B cell (primary cell): ENCODE measurements around the gene MGME1. TPM values are rescaled to one million over a fixed set of nuclear protein-coding genes. Genes with fewer than 3 reads are reported as not detected.
A peak's percentile ranks its signal among the peaks of the same experiment; 100 is the strongest.

Experiments
- ATAC-seq: fragments of 200-7000 bp; cut with Tn5 transposase; one replicate; pipeline ENCODE4 v1.10.0; 2021; ENCODE audit warnings: low read depth, mild to moderate bottlenecking, moderate number of reproducible peaks, moderate library complexity
- CTCF ChIA-PET: fragments of 350-600 bp; sonication (Branson Sonifier 250); formaldehyde crosslinking; loops from one replicate; lab custom pipeline; 2021; ENCODE audit warnings: antibody characterized with exemption, inconsistent platforms; lab: Charles Lee
- POLR2A ChIA-PET: fragments of 350-600 bp; sonication (Branson Sonifier 250); formaldehyde crosslinking; loops from one replicate; lab custom pipeline; 2021; ENCODE audit warnings: antibody characterized with exemption; lab: Charles Lee
- DNase-seq: peaks from one replicate; pipeline ENCODE4 v3.0.0; 2013
- H2AFZ ChIP-seq: 2 replicates; pipeline ENCODE4 v1.6.1; 2012; ENCODE audit warnings: mild to moderate bottlenecking, low read depth, low read length; ENCODE audit not compliant: insufficient read depth, poor library complexity, severe bottlenecking
- H3K27ac ChIP-seq, 2 donors: 1 replicate in 1 of 2; 2 replicates in 1 of 2; pipeline ENCODE4 v1.5.1; 2012 to 2013; ENCODE audit warnings: low read length in 2 of 2, mild to moderate bottlenecking in 2 of 2, moderate library complexity in 1 of 2
- H3K27me3 ChIP-seq, 4 experiments: fragments of 200-600 bp in 1 of 4; sonication (generic) in 1 of 4; replicated peaks in 1 of 4; 1 replicate in 2 of 4; 2 replicates in 2 of 4; pipeline versions ENCODE4 v1.6.1 to v1.7.0; 2013 to 2016; ENCODE audit warnings: low read length in 3 of 4, mild to moderate bottlenecking in 2 of 4, mixed read lengths in 1 of 4, moderate library complexity in 1 of 4; ENCODE audit not compliant: insufficient read depth in 4 of 4, control insufficient read depth in 3 of 4; ENCODE audit errors: control extremely low read depth in 1 of 4
- H3K36me3 ChIP-seq, 2 experiments: replicated peaks in 1 of 2; 1 replicate in 1 of 2; 2 replicates in 1 of 2; pipeline versions ENCODE4 v1.6.1 to v1.7.1; 2013; ENCODE audit warnings: low read length in 1 of 2; ENCODE audit not compliant: insufficient read depth in 2 of 2, control insufficient read depth in 1 of 2; ENCODE audit errors: control extremely low read depth in 1 of 2, extremely low read depth in 1 of 2
- H3K4me1 ChIP-seq, 2 donors: fragments of 200-600 bp in 1 of 2; sonication (generic) in 1 of 2; 1 replicate in 1 of 2; 2 replicates in 1 of 2; pipeline versions ENCODE4 v1.5.1 to v1.6.1; 2013 to 2017; ENCODE audit warnings: low read length in 2 of 2; ENCODE audit not compliant: control insufficient read depth in 2 of 2, insufficient read depth in 2 of 2
- H3K4me2 ChIP-seq: replicated peaks from 2 replicates; pipeline ENCODE3; 2012; ENCODE audit warnings: mild to moderate bottlenecking, low read depth, low read length; ENCODE audit not compliant: poor library complexity, severe bottlenecking
- H3K4me3 ChIP-seq, 5 experiments: fragments of 200-600 bp in 1 of 5; sonication (generic) in 1 of 5; 1 replicate in 3 of 5; 2 replicates in 2 of 5; pipeline versions ENCODE4 v1.5.1 to v1.7.0; 2011 to 2016; ENCODE audit warnings: low read length in 4 of 5, mild to moderate bottlenecking in 4 of 5, low read depth in 2 of 5, control low read depth in 1 of 5, moderate library complexity in 1 of 5; ENCODE audit not compliant: insufficient read depth in 1 of 5; ENCODE audit errors: control extremely low read depth in 1 of 5, extremely low read depth in 1 of 5
- H3K79me2 ChIP-seq: fragments of 200-600 bp; sonication (generic); one replicate; pipeline ENCODE4 v1.6.0; 2016; ENCODE audit warnings: low read length; ENCODE audit not compliant: control insufficient read depth, insufficient read depth
- H3K9ac ChIP-seq: fragments of 200-600 bp; sonication (generic); 2 replicates; pipeline ENCODE4 v1.6.1; 2017; ENCODE audit warnings: mild to moderate bottlenecking, low read length, moderate library complexity
- H3K9me3 ChIP-seq, 3 donors: one replicate each; pipeline versions ENCODE4 v1.6.1 to v1.7.1; 2013; ENCODE audit warnings: low read length in 2 of 3; ENCODE audit not compliant: control insufficient read depth in 2 of 3, insufficient read depth in 1 of 3; ENCODE audit errors: control extremely low read depth in 1 of 3
- H4K20me1 ChIP-seq: 2 replicates; pipeline ENCODE4 v1.6.0; 2012; ENCODE audit warnings: mild to moderate bottlenecking, low read length; ENCODE audit not compliant: insufficient read depth, control insufficient read depth, poor library complexity, severe bottlenecking
- H3K27ac Mint-ChIP-seq: one replicate; pipeline ENCODE4 v1.8.0; 2021; ENCODE audit warnings: mixed read lengths
- H3K27me3 Mint-ChIP-seq: one replicate; pipeline ENCODE4 v1.8.0; 2021; ENCODE audit warnings: mixed read lengths
- H3K4me1 Mint-ChIP-seq: one replicate; pipeline ENCODE4 v1.8.0; 2021; ENCODE audit warnings: mixed read lengths
- H3K4me3 Mint-ChIP-seq: one replicate; pipeline ENCODE4 v1.8.0; 2021; ENCODE audit warnings: mixed read lengths
- H3K9me3 Mint-ChIP-seq: one replicate; pipeline ENCODE4 v1.8.0; 2022; ENCODE audit warnings: mixed read lengths; ENCODE audit not compliant: insufficient read depth
- EZH2 ChIP-seq: IDR thresholded peaks from 2 replicates; pipeline ENCODE4 v1.6.1; 2012; ENCODE audit warnings: borderline replicate concordance, low read depth, mild to moderate bottlenecking, moderate library complexity, low read length; ENCODE audit not compliant: insufficient read depth, poor library complexity, severe bottlenecking
- WGBS: methylation state at CpG from one replicate; pipeline ENCODE4 v1.1.5; 2013; ENCODE audit warnings: missing lambda C conversion rate; ENCODE audit not compliant: insufficient coverage; 5-methylcytosine and 5-hydroxymethylcytosine counted together
- intact Hi-C: fragments of 100-400 bp; cut with micrococcal nuclease; formaldehyde crosslinking; loops from one replicate; pipeline ENCODE4 v1.10.0; 2022
- polyA plus RNA-seq: library from polyadenylated mRNA; depleted of rRNA; stranded (reverse); fragments of >200 nt; gene quantifications from 2 replicates; pipeline ENCODE4 v1.2.3, GENCODE V29; 2012
- total RNA-seq, 2 donors: library from RNA; stranded (reverse); fragments of 120-200 nt in 1 of 2; gene quantifications; 1 replicate in 1 of 2; 2 replicates in 1 of 2; pipeline versions ENCODE4 v1.2.3 to v1.2.4, GENCODE V29; 2013 to 2022
- TF ChIP-seq, protein P1 (sequence below): fragments of 200-600 bp; IDR thresholded peaks from one replicate; pipeline ENCODE4 v1.8.0; 2022; ENCODE audit warnings: antibody characterized with exemption, mild to moderate bottlenecking

The MGME1 gene
- total and polyA plus RNA-seq, 2 donors (not counting 1 experiment from before 2014, with no cell fraction given), result 29.8 to 33.2 TPM

DNA sequence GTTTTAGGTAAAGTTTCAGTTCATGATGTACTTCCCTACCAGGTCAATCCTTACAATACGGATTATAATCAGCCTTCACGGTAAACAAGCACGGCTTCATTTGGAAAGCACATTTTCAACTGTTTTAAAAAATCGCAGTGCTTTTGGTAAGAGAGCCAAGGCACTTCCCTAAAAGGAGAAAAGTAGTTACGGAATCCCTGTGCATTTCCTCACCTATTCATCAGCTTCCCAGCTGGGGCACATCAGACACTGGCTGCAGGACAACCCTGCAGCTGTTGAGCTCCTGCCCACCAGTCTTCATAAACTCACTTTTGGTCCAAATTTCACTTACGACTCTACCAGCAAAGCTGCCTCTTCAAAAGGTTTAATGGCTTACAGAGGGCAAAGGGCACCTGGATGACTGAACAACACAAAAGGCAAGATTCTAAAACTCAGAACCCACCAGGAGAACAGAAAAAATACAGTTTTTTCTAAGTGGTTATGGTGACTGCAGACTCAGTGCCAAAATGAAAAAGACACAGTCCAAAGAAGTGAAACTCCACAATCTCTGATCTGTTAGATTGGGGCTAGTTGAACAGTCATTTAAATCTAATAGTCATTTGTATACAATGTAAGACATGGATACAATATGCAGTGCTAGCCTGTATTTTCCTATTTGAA, 7.8 kb upstream of the MGME1 start:
- Histone ChIP-seq H3K4me1 (peaks cover 95 to 99% of the 10 kb centered on the region in 2 donors), H3K9ac (peak overlapping the region; percentile 33), H2AFZ (no peak overlapping the region), H3K4me2 (peak overlapping the region; percentile 80), H3K79me2 (peaks cover 100% of the 10 kb centered on the region), H3K27me3 (no peaks in the 10 kb centered on the region), H4K20me1 (no peaks in the 10 kb centered on the region), H3K4me3 (peak overlapping the region in 2 of 5 experiments; percentile 12 to 34), H3K9me3 (peaks cover 0 to 11% (median 0%) of the 10 kb centered on the region in 3 donors), H3K36me3 (peaks cover 0 to 12% of the 10 kb centered on the region in 2 experiments), H3K27ac (peak overlapping the region; percentile 62 to 97)
- H3K9me3 Mint-ChIP-seq, result no peaks in the 10 kb centered on the region
- peak overlapping the region; percentile 86 for H3K27ac Mint-ChIP-seq
- intact Hi-C loops, result loop anchor here (2.0 to 10.0 kb wide), 4 partner anchors 14 to 1744 kb away; partner anchors contain the start of genes DZANK1 and POLR3F
- whole genome bisulfite sequencing, result 13% methylated on average over 3 of the region's 6 CpGs
- H3K27me3 Mint-ChIP-seq, result no peaks in the 10 kb centered on the region
- DNase-seq, result no peak
- H3K4me3 Mint-ChIP-seq, result peak overlapping the region; percentile 69
- CTCF ChIA-PET, result interaction anchor here (1.7 to 3.5 kb wide), 2 partner anchors 22 to 36 kb away, joined by 4 to 16 read pairs; no protein-coding TSS in a partner anchor
- TF ChIP-seq, protein P1, sequence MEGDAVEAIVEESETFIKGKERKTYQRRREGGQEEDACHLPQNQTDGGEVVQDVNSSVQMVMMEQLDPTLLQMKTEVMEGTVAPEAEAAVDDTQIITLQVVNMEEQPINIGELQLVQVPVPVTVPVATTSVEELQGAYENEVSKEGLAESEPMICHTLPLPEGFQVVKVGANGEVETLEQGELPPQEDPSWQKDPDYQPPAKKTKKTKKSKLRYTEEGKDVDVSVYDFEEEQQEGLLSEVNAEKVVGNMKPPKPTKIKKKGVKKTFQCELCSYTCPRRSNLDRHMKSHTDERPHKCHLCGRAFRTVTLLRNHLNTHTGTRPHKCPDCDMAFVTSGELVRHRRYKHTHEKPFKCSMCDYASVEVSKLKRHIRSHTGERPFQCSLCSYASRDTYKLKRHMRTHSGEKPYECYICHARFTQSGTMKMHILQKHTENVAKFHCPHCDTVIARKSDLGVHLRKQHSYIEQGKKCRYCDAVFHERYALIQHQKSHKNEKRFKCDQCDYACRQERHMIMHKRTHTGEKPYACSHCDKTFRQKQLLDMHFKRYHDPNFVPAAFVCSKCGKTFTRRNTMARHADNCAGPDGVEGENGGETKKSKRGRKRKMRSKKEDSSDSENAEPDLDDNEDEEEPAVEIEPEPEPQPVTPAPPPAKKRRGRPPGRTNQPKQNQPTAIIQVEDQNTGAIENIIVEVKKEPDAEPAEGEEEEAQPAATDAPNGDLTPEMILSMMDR, result no peak
- TF ChIP-seq EZH2, result no peak
- H3K4me1 Mint-ChIP-seq, result peaks cover 94% of the 10 kb centered on the region
- ATAC-seq, result no peak
- POLR2A ChIA-PET, result interaction anchor here (0.6 to 0.7 kb wide), 2 partner anchors 97 to 280 kb away, joined by 3 to 7 read pairs; partner anchors contain the start of gene OVOL2

DNA sequence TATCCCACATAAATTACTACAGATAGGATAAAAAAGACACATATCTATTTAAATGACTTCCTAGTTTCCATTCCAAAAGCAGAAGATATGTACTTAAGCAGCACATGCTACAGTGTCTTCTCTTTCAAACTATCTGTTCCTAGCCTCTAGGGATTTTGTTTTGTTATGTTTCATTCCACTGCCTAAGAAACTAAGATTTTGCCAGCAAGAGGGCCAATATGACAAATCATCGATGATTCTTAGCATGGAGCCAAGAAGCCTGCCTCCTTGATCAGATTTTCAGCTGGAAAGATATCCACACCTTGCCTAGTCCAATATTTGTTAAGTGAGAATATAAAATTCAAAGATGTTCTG, 7.3 kb upstream of the MGME1 start:
- peaks cover 0 to 11% (median 0%) of the 10 kb centered on the region in 3 donors for H3K9me3 ChIP-seq
- Mint-ChIP-seq H3K4me3 (peak overlapping the region; percentile 69), H3K4me1 (peaks cover 94% of the 10 kb centered on the region), H3K27ac (peak overlapping the region; percentile 86), H3K27me3 (no peaks in the 10 kb centered on the region), H3K9me3 (no peaks in the 10 kb centered on the region)
- H3K27me3 ChIP-seq, result no peaks in the 10 kb centered on the region
- DNase-seq, result no peak
- peak overlapping the region; percentile 33 for H3K9ac ChIP-seq
- H3K4me3 ChIP-seq, result peak overlapping the region in 1 of 5 experiments; percentile 34
- no CpG with 5 or more reads among the region's 1 CpG for WGBS
- H3K27ac ChIP-seq, result peak overlapping the region in 1 of 2 donors; percentile 97
- POLR2A ChIA-PET, result interaction anchor here (0.6 kb wide), 1 partner anchor 252 kb away, joined by 3 read pairs; no protein-coding TSS in a partner anchor
- H4K20me1 ChIP-seq, result no peaks in the 10 kb centered on the region
- peaks cover 91 to 99% of the 10 kb centered on the region in 2 donors for H3K4me1 ChIP-seq
- ATAC-seq, result peak; percentile 9
- TF ChIP-seq, protein P1, result no peak
- no peak for TF ChIP-seq EZH2
- peaks cover 100% of the 10 kb centered on the region for H3K79me2 ChIP-seq
- intact Hi-C loops, result loop anchor here (2.0 to 10.0 kb wide), 4 partner anchors 15 to 1743 kb away; partner anchors contain the start of genes DZANK1 and POLR3F
- H3K4me2 ChIP-seq, result peak overlapping the region; percentile 80
- H3K36me3 ChIP-seq, result peaks cover 0 to 10% of the 10 kb centered on the region in 2 experiments
- CTCF ChIA-PET, result interaction anchor here (1.7 to 3.5 kb wide), 4 partner anchors 8 to 279 kb away, joined by 4 to 16 read pairs (median 8); partner anchors contain the start of gene RRBP1
- no peak overlapping the region for H2AFZ ChIP-seq
